MM.1S (cell line): ENCODE data around the gene SAMD8.

Experiments
- CTCF ChIP-seq: fragments of 300-600 bp; sonication (generic); IDR thresholded peaks from 2 replicates; pipeline ENCODE4 v1.5.1; 2016; ENCODE audit warnings: antibody characterized with exemption, low read length, mixed read lengths
- EZH2 ChIP-seq: fragments of 300-600 bp; sonication (generic); optimal IDR thresholded peaks from 2 replicates; pipeline ENCODE3; 2017; ENCODE audit warnings: low read depth, mild to moderate bottlenecking, antibody characterized with exemption, low read length, mixed read lengths

- TF ChIP-seq CTCF (no peak), EZH2 (no peak)
These were observed 100.9 kb downstream of the SAMD8 start for GRCh38 chr10:75212343-75212742.
